Measurements from ENCODE around the gene SLC25A1.
A peak's percentile ranks its signal among the peaks of the same experiment; 100 is the strongest.

SLC25A1 gene

GRCh38 chr22:19151329-19152191 lies 27.0 kb downstream of the SLC25A1 start:
- Mint-ChIP-seq H3K4me3 (peak overlapping the region; percentile 3), H3K9me3 (peaks cover 24% of the 10 kb centered on the region), H3K27ac (no peak overlapping the region), H3K36me3 (ENCODE audit: low read depth) (no peaks in the 10 kb centered on the region), H3K4me1 (peaks cover 4% of the 10 kb centered on the region), H3K27me3 (ENCODE audit: low read depth, poor library complexity) (peaks cover 91% of the 10 kb centered on the region)
- TF ChIP-seq CTCF (IDR thresholded peaks at IDR 0.05): no peak
- no peak for DNase-seq

- no peak for DNase-seq
- Mint-ChIP-seq H3K9me3 (peaks cover 24% of the 10 kb centered on the region), H3K4me3 (peak overlapping the region; percentile 44), H3K27ac (no peak overlapping the region), H3K36me3 (ENCODE audit: low read depth) (no peaks in the 10 kb centered on the region), H3K4me1 (peaks cover 4% of the 10 kb centered on the region), H3K27me3 (ENCODE audit: low read depth, poor library complexity) (peaks cover 93% of the 10 kb centered on the region)
- TF ChIP-seq CTCF (IDR thresholded peaks at IDR 0.05): no peak
Observed at GRCh38 chr22:19150482-19151328, 27.8 kb downstream of the SLC25A1 start.

GRCh38 chr22:19149991-19150390 lies 28.5 kb downstream of the SLC25A1 start, which contains the start of gene GSC2:
TSS of gene GSC2 (minus strand) at chr22:19150292. CDS start at chr22:19150283, 9 bp downstream.
- no peak for DNase-seq
- no peak within 1 kb of the TSS for H3K27ac Mint-ChIP-seq
- peak within 1 kb of the TSS; percentile 44 for H3K4me3 Mint-ChIP-seq
- peaks cover 4% of the 10 kb centered on the region for H3K4me1 Mint-ChIP-seq
- no peak for TF ChIP-seq CTCF (IDR thresholded peaks at IDR 0.05)
- H3K36me3 Mint-ChIP-seq (ENCODE audit: low read depth): no peaks in the 10 kb centered on the region
- H3K27me3 Mint-ChIP-seq (ENCODE audit: low read depth, poor library complexity): peaks cover 92% of the 10 kb centered on the region
- H3K9me3 Mint-ChIP-seq: peaks cover 24% of the 10 kb centered on the region

- Mint-ChIP-seq H3K9me3 (peaks cover 24% of the 10 kb centered on the region), H3K4me1 (peaks cover 10% of the 10 kb centered on the region), H3K4me3 (no peak overlapping the region), H3K27me3 (ENCODE audit: low read depth, poor library complexity) (peaks cover 88% of the 10 kb centered on the region), H3K36me3 (ENCODE audit: low read depth) (no peaks in the 10 kb centered on the region), H3K27ac (no peak overlapping the region)
- TF ChIP-seq CTCF (IDR thresholded peaks at IDR 0.05): no peak
- DNase-seq: peak; percentile 71
Observed at GRCh38 chr22:19149047-19149883, 29.3 kb downstream of the SLC25A1 start.

- no peak for DNase-seq
- H3K27me3 Mint-ChIP-seq (ENCODE audit: low read depth, poor library complexity): peaks cover 81% of the 10 kb centered on the region
- peaks cover 20% of the 10 kb centered on the region for H3K9me3 Mint-ChIP-seq
- no peak overlapping the region for H3K27ac Mint-ChIP-seq
- H3K36me3 Mint-ChIP-seq (ENCODE audit: low read depth): no peaks in the 10 kb centered on the region
- TF ChIP-seq CTCF (IDR thresholded peaks at IDR 0.05): no peak
- H3K4me1 Mint-ChIP-seq: peaks cover 17% of the 10 kb centered on the region
- no peak overlapping the region for H3K4me3 Mint-ChIP-seq
Observed at GRCh38 chr22:19148417-19149046, 30.0 kb downstream of the SLC25A1 start.
